ENCODE measurements around the gene ADRA2B. TPM values are rescaled to one million over a fixed set of nuclear protein-coding genes. Genes with fewer than 3 reads are reported as not detected.
"Not testable (repeated sequence)": the region's sequence is repeated elsewhere in the genome, so short reads cannot be mapped to it uniquely, and the experiment has no call there.

The ADRA2B gene
- 2.9 TPM for total RNA-seq
- long read RNA-seq, transcript ADRA2B-201 (1 exons, 3,371 nt), result major isoform, 22 of 25 reads
- long read RNA-seq, partial matches to known transcripts, result 0 of 25 reads
- long read RNA-seq, other reads (novel, unspliced or antisense), result 3 of 25 reads

- no peaks in the 10 kb centered on the region for H3K36me3 ChIP-seq
- TF ChIP-seq CTCF (IDR thresholded peaks at IDR 0.05; ENCODE audit: borderline replicate concordance), result no peak
- H3K27ac ChIP-seq (replicated peaks), result peak within 1 kb of the TSS; percentile 84
- H3K4me1 ChIP-seq, result peaks cover 37% of the 10 kb centered on the region
- peak; percentile 74 for DNase-seq
- peak within 1 kb of the TSS; percentile 79 for H3K4me3 ChIP-seq
- intact Hi-C loops (cut with micrococcal nuclease), result no loop called here
- no peaks in the 10 kb centered on the region for H3K9me3 ChIP-seq (replicated peaks)
- H3K27me3 ChIP-seq (ENCODE audit: low read depth), result peaks cover 51% of the 10 kb centered on the region
Observed at GRCh38 chr2:96116424-96116878, at the start of gene ADRA2B. Gene ADRA2B, minus strand, starts transcription at chr2:96116571. Its CDS starts 422 bp downstream, at chr2:96116149.

DNA sequence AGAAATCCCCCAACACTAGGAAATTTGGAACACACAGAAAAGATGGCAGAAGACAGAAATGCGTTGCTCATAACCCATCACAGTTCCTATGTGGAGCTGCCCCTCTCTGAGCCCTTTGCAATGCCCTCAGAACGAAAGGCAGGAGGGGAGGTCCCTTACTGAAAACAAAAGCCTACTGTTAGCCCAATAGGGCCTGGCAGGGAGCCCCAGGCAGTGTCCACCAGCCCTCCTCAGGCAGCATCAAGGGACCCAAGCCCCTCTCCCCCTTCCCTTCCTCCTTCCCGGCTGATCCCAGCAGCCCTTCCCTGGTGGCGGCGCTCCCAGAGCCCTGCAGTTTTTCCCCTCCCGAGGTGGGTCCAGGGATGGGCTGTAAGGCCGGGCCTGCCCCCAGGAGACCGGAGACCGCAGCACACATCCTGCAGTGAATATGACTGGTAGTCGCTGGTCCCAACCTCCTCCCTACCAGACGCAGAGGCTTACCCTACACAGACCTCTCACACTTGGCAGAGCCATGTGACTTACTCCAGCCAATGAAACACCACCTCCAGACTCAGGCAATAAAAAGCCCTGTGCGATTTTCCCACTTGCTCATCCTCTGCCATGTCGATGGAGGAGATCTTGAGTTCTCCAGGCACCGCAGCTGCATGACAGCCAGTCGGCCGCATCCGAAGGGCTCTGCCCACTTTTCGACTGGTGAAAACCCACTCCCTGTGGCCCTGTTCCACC lies 48.3 kb upstream of the ADRA2B start:
- no peaks in the 10 kb centered on the region for H3K36me3 ChIP-seq
- no peak overlapping the region for H3K27ac ChIP-seq (replicated peaks)
- peaks cover 4% of the 10 kb centered on the region for H3K27me3 ChIP-seq (ENCODE audit: low read depth)
- H3K4me1 ChIP-seq, result no peaks in the 10 kb centered on the region
- no peak for TF ChIP-seq CTCF (IDR thresholded peaks at IDR 0.05; ENCODE audit: borderline replicate concordance)
- peaks cover 8% of the 10 kb centered on the region for H3K9me3 ChIP-seq (replicated peaks)
- intact Hi-C loops (cut with micrococcal nuclease), result no loop called here
- no peak overlapping the region for H3K4me3 ChIP-seq
- DNase-seq, result no peak

DNA sequence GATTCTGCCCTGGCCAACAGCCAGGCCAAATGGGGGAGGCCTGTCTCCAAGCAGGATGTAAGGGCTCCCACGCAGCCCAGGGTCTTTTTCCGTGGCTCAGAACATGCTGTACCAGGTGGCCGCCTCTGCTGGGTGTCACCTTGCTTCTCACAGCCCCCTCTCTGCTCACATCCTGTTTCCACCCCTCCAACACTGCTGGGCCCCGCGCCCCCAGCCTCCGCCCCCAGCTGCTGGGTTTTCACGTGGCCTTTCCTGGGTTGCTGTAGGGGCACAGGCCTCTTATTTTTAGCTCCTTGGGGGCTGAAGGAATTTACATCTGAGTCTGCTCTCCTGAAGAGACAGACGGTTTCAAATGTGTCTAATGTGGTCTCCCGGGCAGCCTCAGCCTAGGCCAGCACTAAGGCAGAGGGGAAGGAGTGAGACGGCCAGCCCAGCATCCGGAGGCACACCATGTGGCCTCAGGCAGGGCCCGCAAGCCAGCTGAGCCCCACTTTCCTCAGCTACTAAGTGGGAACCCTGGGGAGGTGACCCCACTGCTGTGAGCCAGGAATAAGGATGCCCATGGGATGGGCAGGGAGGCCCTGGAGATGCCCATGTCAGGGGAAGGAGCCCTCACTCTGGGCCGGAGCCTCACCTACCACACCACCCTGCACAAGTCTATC lies 47.5 kb upstream of the ADRA2B start:
- peaks cover 4% of the 10 kb centered on the region for H3K27me3 ChIP-seq (ENCODE audit: low read depth)
- H3K27ac ChIP-seq (replicated peaks), result no peak overlapping the region
- no peak overlapping the region for H3K4me3 ChIP-seq
- DNase-seq, result no peak
- intact Hi-C loops (cut with micrococcal nuclease), result no loop called here
- H3K36me3 ChIP-seq, result no peaks in the 10 kb centered on the region
- peaks cover 8% of the 10 kb centered on the region for H3K9me3 ChIP-seq (replicated peaks)
- TF ChIP-seq CTCF (IDR thresholded peaks at IDR 0.05; ENCODE audit: borderline replicate concordance), result no peak
- H3K4me1 ChIP-seq, result no peaks in the 10 kb centered on the region

- no peak overlapping the region for H3K4me3 ChIP-seq
- peaks cover 8% of the 10 kb centered on the region for H3K9me3 ChIP-seq (replicated peaks)
- H3K36me3 ChIP-seq, result no peaks in the 10 kb centered on the region
- DNase-seq, result no peak
- H3K27me3 ChIP-seq (ENCODE audit: low read depth), result peaks cover 6% of the 10 kb centered on the region
- no peak overlapping the region for H3K27ac ChIP-seq (replicated peaks)
- H3K4me1 ChIP-seq, result no peaks in the 10 kb centered on the region
- intact Hi-C loops (cut with micrococcal nuclease), result no loop called here
- TF ChIP-seq CTCF (IDR thresholded peaks at IDR 0.05; ENCODE audit: borderline replicate concordance), result no peak
Observed at GRCh38 chr2:96163415-96163767, 47.0 kb upstream of the ADRA2B start.

- no peak for TF ChIP-seq CTCF (IDR thresholded peaks at IDR 0.05; ENCODE audit: borderline replicate concordance)
Observed at GRCh38 chr2:96161898-96162297, 45.5 kb upstream of the ADRA2B start.

GRCh38 chr2:96160366-96160765 lies 44.0 kb upstream of the ADRA2B start:
- H3K27me3 ChIP-seq (ENCODE audit: low read depth), result peaks cover 26% of the 10 kb centered on the region
- H3K27ac ChIP-seq (replicated peaks); H3K9me3 ChIP-seq (replicated peaks); intact Hi-C loops (cut with micrococcal nuclease); H3K4me3 ChIP-seq; H3K36me3 ChIP-seq; H3K4me1 ChIP-seq; DNase-seq: not testable (repeated sequence)

More at GRCh38 chr2:96161898-96162297, 45.5 kb upstream of the ADRA2B start:
- peaks cover 8% of the 10 kb centered on the region for H3K9me3 ChIP-seq (replicated peaks)
- H3K36me3 ChIP-seq, result no peaks in the 10 kb centered on the region
- peaks cover 21% of the 10 kb centered on the region for H3K27me3 ChIP-seq (ENCODE audit: low read depth)
- intact Hi-C loops (cut with micrococcal nuclease), result no loop called here
- H3K4me3 ChIP-seq, result no peak overlapping the region
- no peak for DNase-seq
- no peaks in the 10 kb centered on the region for H3K4me1 ChIP-seq
- no peak overlapping the region for H3K27ac ChIP-seq (replicated peaks)

Data from left ventricle myocardium inferior (tissue), 1 donor.